Effector CD4-positive, alpha-beta T cell (primary cell): ENCODE results near the gene IGF2BP2.

Experiments used
- DNase-seq: peaks from one replicate; pipeline ENCODE4 v3.0.0-alpha.2; 2020

The IGF2BP2 gene

GRCh38 chr3:185764163-185764979 is 60.5 kb downstream of the IGF2BP2 start:
- no peak for DNase-seq

- DNase-seq, result no peak
Measured at GRCh38 chr3:185763347-185764005, 61.4 kb downstream of the IGF2BP2 start.

- DNase-seq, result no peak
Measured at GRCh38 chr3:185760550-185760949, 64.3 kb downstream of the IGF2BP2 start.

GRCh38 chr3:185760088-185760487 is 64.8 kb downstream of the IGF2BP2 start:
- DNase-seq, result no peak

- no peak for DNase-seq
Measured at GRCh38 chr3:185759512-185759911, 65.3 kb downstream of the IGF2BP2 start.

- DNase-seq, result no peak
Measured at GRCh38 chr3:185758912-185759311, 65.9 kb downstream of the IGF2BP2 start.

- no peak for DNase-seq
Measured at GRCh38 chr3:185757176-185757575, 67.7 kb downstream of the IGF2BP2 start.

GRCh38 chr3:185756477-185756876 is 68.4 kb downstream of the IGF2BP2 start:
- no peak for DNase-seq

GRCh38 chr3:185754920-185755319 is 69.9 kb downstream of the IGF2BP2 start:
- DNase-seq, result no peak

GRCh38 chr3:185753354-185753753 is 71.5 kb downstream of the IGF2BP2 start:
- DNase-seq, result no peak

- no peak for DNase-seq
Measured at GRCh38 chr3:185750702-185751101, 74.1 kb downstream of the IGF2BP2 start.

GRCh38 chr3:185750015-185750414 is 74.8 kb downstream of the IGF2BP2 start:
- no peak for DNase-seq

- DNase-seq, result no peak
Measured at GRCh38 chr3:185746470-185746869, 78.4 kb downstream of the IGF2BP2 start.

- no peak for DNase-seq
Measured at GRCh38 chr3:185744997-185745843, 79.6 kb downstream of the IGF2BP2 start.

- DNase-seq, result no peak
Measured at GRCh38 chr3:185741586-185741985, 83.3 kb downstream of the IGF2BP2 start.

GRCh38 chr3:185740133-185740532 is 84.7 kb downstream of the IGF2BP2 start:
- no peak for DNase-seq

GRCh38 chr3:185739264-185739701 is 85.6 kb downstream of the IGF2BP2 start:
- DNase-seq, result no peak

- no peak for DNase-seq
Measured at GRCh38 chr3:185737740-185738680, 86.8 kb downstream of the IGF2BP2 start.

- no peak for DNase-seq
Measured at GRCh38 chr3:185737020-185737419, 87.8 kb downstream of the IGF2BP2 start.

GRCh38 chr3:185734725-185735096 is 90.1 kb downstream of the IGF2BP2 start:
- no peak for DNase-seq

GRCh38 chr3:185733980-185734724 is 90.7 kb downstream of the IGF2BP2 start:
- DNase-seq, result no peak
